ENCODE data around the gene PARD3B.

DNA sequence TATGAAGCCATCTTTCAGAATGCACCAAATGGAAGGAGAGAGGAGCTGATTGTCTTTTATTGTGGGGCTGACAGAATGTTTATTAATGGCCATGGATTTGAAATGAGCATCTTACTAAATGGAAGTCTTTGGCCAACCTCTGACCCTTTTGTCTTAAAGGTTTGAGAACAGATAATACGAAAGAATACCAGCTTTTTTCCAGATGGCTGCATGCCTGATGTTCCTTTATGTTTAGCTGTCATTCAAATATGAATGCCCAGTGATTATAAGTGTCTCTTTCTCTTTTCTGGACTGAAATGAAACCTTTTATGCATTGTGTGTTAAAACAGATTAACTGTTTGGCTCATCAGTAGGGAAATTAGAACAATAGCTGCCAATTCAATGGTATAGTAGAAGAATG lies 46.0 kb downstream of the PARD3B start:
- no peak for TF ChIP-seq GATA2 (IDR thresholded peaks at IDR 0.05; ENCODE audit: low read depth, low read length)
- no peak for TF ChIP-seq GATA3 (IDR thresholded peaks at IDR 0.05; ENCODE audit: low read depth, low read length)

Measured in SH-SY5Y (cell line).